ENCODE measurements around the gene ABLIM2.

DNA sequence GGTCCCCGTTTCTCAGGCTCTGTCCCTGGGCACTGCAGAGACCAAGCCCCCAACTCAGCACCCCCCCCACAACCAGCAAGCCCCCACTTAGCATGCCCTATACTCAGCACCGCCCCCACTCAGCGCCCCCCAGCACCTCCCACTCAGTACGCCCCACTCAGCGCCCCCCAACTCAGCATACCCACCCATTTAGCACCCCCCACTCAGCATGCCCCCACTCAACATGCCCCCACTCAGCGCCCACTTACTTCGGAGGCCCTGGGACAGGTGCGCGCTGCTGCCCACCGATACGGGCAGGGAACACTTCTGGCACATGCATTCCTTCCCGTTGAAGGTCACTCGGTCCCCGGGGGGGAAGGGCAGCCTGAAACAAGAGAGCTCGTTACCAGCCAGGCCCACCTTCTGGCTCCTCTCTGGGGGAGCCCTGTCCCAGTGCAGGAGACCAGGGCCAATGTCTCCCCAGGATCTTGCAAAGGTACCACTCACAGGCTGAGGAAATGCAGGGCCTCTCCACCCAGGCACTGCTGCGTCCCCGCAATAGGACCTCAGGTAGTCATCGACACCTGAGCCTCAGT lies 70.6 kb downstream of the ABLIM2 start:
- TF ChIP-seq EGR1 (IDR thresholded peaks at IDR 0.05; ENCODE audit: borderline replicate concordance in 1 of 2, low read depth in 2 of 2, low read length in 2 of 2): no peak
- no peak for TF ChIP-seq ZNF24 (IDR thresholded peaks at IDR 0.05)
